NCI-H187 (cell line): Measurements from ENCODE around the gene GLTP.
A peak's percentile ranks its signal among the peaks of the same experiment; 100 is the strongest.
"Not testable (repeated sequence)": the region's sequence is repeated elsewhere in the genome, so short reads cannot be mapped to it uniquely, and the experiment has no call there.

ENCODE experiments used
- DNase-seq, 2 experiments: peaks; one replicate each; lab custom pipeline; 2025; lab: John Stamatoyannopoulos, UW

The GLTP gene, protein sequence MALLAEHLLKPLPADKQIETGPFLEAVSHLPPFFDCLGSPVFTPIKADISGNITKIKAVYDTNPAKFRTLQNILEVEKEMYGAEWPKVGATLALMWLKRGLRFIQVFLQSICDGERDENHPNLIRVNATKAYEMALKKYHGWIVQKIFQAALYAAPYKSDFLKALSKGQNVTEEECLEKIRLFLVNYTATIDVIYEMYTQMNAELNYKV

DNA sequence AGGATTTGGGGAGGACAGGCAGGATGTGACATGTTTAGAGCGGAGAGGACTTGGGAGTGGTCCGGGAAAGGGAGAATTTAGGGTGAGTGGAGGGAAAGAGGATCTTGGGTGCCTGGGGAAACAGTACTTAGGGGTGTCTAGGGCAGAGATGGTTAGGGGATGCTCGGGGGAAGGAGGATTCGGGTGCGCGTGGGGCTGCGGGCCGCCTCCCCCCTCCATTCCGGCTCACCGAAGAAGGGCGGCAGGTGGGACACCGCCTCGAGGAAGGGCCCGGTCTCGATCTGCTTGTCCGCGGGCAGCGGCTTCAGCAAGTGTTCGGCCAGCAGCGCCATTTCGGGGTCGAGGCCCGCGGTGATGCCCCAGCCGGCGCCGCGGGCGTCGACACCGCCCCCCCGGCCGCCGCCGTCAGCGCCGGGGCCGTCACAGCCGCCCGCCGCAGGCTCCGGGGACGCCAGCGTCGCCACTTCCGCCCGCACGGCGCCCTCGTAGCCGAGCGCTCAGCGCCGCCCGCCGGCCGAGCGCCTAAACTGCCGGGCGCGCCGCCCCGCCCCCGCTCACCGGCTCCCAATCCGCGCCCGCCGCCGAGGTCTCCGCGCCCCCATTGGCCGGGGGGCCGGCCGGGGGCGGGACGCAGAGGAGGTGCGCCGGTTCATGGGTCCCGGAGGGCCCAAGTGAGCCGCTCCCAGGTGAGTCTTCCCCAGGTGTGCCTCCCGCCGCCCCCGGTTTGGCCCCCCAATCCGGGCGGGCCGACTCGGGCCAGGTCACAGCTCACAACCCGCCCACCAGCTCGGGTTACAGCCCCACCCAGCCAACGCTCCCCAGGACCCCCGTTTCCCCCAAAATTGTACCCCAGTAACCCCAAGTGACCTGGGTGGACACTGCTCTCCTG lies at the start of gene GLTP:
TSS of gene GLTP (minus strand) at position 499 of the 889 bp plus-strand sequence. CDS start at position 332, 167 bp downstream.
- peak; percentile 85 to 96 for DNase-seq

DNA sequence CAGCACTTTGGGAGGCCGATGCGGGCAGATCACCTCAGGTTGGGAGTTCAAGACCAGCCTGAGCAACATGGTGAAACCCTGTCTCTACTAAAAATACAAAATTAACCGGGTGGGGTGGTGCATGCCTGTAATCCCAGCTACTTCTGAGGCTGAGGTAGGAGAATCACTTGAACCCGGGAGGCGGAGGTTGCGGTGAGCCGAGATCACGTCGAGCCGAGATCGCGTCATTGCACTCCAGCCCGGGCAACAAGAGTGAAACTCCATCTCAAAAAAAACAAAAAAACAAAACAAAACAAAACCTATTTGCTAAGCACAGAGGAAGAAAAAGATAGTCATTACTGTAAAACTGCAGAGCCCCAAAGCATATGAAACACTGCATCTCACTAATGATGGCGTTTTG lies 49.0 kb upstream of the GLTP start:
- DNase-seq, result not testable (repeated sequence)

DNA sequence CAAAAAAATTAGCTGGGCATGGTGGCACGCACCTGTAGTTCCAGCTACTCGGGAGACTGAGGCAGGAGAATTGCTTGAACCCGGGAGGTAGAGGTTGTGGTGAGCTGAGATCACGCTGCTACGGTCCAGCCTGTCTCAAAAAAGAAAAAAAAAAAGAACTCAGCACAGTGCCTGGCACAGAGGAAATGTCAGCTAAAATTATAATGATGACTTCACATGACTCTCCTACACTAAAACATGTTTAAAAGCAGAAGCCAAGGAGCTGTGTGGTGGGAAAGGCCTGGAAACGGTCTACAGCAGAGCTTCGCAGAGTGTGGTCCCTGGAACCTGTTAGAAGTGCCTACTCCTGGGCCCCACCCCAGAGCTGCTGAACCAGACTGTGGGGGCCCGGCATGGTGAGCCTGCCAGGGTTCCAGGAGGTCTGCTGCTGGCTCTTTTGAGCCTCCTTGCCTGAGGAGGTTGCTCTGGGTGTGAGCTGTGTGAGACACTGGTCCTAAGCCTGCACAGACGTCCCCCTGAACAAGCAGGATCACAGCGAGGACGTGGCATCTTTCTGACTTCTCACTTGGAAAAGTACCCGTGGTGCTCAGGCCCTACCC lies 47.8 kb upstream of the GLTP start:
- DNase-seq, result no peak

DNA sequence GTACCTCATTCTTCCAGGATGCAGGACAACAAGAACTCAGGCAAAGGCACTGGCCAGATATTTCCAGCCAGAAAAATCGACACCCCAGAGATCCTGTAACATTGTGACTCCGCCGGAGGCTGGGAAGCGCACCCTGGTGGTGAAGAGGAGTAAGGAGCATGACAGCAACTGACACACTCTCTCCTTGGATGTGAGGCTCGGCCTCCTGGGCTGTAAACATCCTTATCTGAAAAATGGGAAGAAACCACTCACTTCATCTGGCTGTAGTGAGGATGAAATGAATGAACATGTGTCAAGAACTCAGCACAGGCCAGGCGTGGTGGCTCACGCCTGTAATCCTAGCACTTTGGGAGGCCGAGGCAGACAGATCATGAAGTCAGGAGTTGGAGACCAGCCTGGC lies 47.3 kb upstream of the GLTP start:
- no peak for DNase-seq

DNA sequence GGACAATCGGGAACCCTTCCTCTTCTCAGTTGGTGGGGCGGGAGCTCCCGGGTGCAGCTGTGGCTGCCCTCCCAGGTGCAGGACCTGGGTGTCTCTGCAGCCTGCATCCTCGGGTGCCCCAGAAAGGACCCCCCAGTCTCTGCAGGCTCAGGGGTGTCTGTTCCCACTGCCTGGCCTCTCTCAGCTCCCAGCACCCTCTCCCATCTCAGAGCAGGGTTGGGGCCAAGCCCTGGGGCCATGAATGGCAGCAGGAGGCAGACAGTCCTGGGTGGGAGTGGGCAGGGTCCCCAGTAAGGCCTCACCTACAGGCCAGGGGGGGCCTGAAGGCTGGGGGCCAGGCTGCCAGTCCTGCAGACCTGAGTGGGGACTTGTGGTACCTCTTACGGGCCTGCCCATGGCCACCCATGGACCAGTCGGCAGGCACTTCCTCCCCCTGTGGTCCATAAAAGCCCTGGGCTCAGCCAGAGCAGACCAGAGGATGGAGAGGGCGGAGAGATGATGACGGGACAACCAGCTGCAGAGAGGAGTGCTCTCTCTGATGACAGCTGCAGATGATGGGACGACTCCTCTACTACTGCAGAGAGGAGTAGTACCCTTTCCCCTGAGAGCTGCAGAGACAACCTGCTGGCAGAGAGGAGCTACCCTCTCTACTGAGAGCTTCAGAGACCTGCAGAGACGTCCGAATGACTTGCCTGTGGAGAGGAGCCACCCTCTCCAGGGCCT lies 46.3 kb upstream of the GLTP start:
- DNase-seq, result no peak

DNA sequence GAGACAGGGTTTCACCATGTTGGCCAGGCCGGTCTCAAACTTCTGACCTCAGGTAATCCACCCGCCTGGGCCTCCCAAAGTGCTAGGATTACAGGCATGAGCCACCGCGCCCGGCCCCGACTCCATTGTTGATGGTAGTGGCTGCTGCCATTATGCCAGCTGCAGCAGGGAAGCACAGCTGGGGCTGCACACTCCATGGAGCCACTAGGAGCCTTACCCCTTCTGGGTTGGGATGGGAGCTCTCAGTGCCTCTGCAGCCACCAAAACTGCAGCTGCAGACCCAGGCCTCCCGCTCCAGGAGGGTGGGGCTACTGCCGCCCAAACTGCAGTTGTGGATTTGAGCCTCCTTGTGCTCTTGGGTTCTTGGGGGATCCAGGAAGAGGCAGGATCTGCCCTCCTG lies 45.7 kb upstream of the GLTP start:
- no peak for DNase-seq

DNA sequence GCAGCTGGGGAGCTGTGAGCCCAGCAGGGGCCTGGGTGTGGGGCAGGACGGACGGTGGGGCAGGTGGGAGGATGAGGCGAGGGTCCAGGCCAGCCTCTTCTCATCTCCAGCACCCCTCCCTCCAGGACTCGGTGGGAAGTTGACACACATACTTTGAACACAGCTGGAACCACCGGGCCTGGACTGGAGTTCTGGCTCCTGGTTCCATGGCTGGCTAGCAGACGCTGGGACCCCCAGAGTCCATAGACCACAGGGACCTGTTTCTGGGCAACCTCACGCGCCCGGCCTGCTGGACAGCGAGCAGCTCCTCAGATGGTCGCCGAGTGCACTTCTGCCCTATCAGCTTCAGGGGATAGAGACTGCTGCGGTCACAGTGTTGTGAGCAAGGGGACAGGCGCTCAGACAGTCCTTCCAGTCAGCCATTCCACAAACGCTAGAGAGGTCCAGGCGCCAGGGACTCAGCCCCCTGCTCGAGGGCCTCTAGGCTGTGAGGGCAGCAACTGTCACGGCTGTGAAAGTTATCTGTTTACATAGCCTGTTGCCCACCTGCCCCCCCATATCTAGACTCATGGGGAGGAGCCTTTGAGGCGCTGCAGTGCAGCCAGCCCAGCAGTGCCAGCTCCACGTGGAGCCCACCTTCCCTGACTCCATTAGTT lies 45.0 kb upstream of the GLTP start:
- no peak for DNase-seq

DNA sequence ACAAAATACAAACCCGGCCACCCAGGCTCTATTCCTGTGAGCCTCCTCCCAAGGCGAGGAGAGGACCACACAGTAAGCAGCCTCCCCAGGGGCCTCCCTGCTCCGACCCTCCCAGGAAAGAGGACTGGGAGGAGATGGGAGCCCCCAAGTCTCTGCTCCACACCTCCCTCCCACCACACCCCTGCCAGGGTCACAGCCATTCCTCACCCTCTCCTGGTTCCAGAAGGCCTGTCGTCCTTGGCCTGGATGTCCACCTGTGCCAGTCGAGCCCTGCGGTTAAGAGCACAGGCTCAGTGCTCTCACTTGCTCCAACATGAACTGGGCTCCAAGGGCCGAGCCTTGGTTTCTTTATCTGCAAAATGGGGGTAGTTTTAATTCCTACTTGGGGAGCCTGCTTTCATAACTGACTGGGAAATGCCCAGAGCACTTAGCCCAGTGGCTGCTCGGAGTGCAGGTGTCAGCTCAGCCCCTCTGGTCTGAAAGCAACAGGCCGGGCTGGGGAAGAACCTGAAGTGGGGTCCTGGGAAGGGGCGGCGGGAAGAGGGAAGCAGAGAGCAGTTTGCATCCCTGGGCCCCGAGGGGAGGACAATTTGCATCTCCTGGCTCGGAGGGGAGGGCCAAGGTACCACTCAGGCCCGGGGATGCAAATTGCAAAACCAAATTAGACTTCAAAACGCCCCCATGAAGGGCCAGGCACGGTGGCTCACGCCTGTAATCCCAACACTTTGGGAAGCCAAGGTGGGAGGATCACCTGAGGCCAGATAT lies 43.3 kb upstream of the GLTP start:
- no peak for DNase-seq

DNA sequence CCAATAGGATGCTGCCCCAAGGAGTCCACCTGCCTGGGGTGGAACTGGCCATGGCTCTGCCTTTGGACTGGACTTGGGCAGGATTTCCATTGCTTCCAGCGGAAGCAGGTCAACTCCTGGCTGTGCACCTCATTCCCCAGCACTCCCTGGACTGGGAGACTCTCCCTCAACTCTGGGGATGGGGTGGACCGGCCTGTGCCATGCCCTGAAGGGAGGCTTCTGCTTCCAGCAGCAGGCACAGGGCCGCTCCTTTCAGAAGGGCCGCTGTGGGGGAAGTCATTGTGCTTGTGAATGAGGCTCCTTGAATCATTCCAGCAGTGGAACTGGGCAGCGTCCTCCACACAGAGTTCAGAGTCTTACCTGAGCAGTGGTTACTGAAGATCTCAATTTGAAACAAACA lies 42.7 kb upstream of the GLTP start:
- no peak for DNase-seq

DNA sequence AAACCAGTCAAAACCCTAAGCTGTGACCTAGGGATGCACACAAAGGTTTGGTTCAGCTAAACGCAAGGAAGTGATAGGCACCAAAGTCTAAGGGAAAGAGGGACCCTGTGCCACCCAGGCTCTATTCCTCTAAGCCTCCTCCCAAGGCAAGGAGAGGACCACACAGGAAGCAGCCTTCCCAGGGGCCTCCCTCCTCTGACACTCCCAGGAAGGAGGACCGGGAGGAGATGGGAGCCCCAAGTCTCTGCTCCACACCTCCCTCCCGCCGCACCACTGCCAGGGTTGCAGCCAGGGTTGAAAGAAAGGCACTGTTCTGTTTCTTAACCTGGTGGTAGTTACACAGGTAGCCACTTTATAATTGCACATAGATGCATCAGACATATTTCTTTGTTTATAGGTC lies 41.6 kb upstream of the GLTP start:
- no peak for DNase-seq

DNA sequence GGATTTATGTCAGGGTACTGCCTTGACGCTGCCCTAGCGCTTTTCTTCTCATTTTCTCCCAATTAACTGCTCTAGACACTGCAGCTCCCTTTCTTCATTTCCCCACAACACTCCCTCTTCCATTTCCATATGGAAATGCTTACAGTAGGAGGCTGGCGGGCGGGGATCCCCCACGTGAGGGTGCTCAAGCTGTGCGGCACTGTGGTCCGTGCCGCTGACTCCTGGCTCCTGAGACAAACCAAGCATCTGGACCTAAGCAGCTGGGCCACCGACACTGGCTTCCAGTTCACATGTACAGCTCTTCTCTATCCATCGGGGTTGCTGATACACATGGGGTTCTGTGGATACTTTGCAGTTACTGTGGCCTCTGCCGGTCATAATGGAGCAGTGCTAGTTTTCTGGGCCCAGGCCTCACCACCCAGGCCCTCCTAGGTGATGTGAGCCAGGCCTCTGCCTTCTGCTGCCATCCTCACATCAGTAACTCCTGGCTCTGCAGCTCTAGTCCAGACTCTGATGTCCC lies 40.0 kb upstream of the GLTP start:
- no peak for DNase-seq

DNA sequence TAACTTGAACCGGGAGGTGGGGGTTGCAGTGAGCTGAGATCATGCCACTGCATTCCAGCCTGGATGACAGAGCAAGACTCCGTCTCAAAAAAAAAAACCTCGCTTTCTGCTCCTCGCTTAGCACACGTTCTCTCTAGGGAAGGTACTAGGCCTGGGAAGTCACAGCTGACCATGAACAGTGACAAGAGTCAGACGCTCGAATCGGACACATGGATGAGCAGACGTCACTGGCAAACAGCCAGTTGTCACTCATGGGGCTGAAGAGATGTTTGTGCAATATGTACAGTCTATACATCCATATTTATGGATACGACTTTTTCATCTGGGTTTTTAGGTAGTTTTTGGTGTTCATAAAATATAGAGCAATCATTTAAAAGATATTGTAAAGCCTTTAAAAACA lies 39.1 kb upstream of the GLTP start:
- DNase-seq, result no peak

DNA sequence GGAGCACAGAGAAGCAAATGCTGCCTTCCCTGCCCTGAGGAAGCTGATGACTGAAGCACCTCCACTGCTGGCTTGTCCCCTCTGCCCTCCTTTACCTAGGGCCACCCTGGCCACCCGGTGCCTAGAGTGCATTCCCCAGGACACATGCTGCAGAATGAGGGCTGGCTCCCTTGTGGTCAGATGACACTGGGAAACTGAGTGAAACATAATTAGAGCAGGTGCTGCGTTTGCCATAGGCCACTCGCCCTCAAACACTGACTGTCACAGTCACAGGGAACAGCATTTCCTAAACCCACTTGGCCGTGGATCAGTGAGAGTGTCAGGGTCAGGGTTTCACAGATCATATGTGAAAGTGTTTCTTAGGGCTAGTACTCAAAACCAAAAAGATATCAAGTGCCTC lies 35.7 kb upstream of the GLTP start:
- no peak for DNase-seq

DNA sequence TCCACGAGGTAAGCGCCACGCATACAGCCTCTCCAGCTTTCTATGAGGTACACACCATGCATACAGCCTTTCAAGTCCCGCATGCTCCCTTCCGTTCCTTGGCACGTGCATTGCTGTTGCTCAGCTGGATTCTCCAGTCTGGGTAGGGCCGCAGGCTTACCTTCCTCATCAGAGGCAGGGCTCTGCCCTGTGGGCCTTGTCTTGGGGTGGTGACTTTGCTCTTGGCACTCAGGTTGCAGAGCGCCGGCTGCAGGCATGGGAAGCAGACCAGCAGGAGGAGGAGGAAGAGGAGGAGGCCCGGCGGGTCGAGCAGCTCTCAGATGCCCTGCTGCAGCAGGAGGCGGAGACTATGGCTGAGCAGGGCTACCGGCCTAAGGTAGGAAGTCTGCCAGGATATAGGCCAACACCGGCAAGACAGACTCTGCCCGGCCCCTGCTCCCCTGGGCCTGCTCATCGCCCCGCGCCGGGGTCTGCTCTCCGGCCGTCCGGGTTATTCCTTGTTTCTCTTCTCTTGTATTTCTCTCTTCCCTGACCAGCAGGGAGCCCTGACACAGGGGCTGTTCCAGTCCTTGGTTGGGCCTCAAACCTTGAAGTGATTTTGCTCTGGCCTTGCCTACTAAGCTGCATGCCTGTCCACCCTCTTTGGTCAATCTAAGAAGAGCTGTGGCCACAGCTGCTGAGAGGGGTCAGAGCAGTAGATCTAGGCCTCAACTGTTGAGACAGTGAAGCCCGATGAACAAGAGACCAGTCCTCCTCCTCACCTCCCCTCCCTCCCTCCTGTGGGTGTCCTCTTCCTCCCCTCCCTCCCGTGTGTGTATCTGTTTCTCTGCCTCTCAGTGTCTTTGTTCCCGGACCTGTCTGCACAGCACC lies 35.1 kb upstream of the GLTP start:
- no peak for DNase-seq

DNA sequence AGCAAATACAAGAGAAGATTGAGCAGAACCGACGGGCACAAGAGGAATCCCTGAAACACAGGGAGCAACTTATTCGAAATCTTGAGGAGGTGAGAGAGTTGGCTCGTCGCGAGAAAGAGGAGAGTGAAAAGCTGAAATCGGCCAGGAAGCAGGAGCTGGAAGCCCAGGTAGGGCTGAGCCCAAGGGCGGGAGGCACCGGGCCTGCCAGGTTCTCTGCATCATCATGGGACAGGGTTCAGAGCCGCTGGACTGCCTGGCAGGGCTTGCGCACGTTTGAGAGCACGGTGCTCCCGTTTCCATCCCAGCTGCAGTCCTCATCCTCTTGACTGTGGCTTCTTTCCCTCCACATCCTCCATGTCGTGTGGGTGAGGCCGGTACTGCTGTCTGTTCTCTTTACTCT lies 34.1 kb upstream of the GLTP start:
- no peak for DNase-seq

DNA sequence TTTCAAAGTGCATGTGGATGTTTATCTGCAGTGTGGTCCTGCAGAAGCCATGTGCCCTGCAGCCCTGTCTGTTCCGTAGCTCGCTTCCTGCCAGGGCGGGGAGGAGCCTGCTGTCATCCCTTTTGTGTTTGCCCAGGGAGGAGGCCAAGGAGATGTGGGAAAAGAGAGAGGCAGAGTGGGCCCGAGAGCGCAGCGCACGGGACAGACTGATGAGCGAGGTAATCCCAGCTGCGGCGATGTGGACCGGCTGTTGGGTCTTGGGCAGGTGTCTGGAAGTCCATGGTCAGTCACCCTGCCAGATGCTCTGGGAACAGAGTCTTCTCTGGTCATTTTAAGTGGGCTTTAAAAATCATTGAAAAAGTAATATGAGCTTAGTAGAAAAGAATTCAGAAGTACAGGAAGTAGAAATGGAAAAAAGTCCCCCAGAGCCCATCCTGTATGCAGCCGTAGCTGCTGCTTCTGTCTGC lies 32.5 kb upstream of the GLTP start:
- DNase-seq, result no peak

DNA sequence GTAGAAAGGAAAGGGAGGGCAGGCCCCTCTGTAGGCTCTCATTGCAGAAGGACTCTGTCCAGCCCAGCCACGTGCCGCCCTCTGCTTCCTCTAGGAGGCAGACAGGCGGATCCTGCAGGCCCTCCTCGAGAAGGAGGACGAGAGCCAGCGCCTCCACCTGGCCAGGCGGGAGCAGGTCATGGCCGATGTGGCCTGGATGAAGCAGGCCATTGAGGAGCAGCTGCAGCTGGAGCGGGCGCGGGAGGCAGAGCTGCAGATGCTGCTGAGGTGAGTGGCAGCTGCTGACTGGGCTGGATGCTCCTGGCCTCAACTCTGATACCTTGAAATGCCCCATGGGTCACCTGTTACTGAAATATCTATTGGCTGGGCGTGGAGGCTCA lies 30.6 kb upstream of the GLTP start:
- no peak for DNase-seq

DNA sequence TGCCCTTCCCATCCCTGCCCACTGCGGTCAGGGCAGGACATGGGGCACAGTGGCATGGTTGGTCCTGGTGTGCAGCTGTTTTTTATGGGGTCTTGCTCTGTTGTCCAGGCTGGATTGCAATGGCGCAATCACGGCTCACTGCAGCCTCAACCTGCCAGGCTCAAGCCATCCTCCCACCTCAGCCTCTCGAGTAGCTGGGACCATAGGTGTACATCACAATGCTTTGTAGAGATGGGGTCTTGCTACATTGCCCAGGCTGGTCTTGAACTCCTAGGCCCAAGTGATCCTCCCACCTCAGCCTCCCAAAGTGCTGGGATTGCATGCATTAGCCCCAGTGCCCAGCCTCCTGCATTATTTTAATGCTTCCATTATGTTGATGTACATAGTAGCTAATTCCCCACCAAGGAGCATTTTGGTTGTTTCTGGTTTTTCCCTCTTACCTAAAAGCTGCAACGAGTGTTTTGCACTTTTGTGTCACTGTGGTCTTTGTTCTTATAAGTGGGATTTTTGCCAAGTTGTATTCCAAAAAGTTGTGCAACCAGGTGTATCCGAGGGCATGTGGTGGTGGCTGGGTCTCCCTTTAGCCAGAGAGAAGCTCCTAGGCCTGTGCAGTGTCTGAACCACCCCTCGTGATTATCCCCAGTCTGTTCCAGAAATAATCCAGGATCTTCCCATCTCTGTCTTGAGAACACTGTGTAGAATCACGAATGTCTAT lies 30.1 kb upstream of the GLTP start:
- no peak for DNase-seq

DNA sequence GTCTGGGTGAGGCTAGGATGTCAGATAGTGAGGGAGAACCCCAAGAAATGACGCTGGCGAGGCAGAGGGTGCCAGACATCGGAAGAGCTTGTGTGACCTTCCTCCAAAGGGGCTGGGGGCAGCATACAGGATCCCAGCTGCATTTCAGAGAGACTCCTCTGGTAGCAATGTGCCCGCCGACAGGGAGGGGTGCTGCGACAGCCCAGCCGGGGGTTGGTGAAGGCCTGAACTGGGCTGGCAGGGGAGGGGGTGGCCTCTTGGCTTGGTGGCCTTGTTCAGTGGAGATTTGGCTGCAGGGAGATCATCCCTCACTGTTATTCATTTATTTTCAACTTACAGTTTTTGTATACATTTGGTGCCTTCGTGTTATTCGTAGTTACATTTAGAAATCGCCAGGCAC lies 25.0 kb upstream of the GLTP start:
- DNase-seq, result no peak
